Bone marrow (tissue), 2 donors: Measurements from ENCODE around the gene ENOX1.

Source experiments
- DNase-seq, 2 donors: peaks; one replicate each; lab custom pipeline; 2025; lab: John Stamatoyannopoulos, UW

Gene ENOX1

DNA sequence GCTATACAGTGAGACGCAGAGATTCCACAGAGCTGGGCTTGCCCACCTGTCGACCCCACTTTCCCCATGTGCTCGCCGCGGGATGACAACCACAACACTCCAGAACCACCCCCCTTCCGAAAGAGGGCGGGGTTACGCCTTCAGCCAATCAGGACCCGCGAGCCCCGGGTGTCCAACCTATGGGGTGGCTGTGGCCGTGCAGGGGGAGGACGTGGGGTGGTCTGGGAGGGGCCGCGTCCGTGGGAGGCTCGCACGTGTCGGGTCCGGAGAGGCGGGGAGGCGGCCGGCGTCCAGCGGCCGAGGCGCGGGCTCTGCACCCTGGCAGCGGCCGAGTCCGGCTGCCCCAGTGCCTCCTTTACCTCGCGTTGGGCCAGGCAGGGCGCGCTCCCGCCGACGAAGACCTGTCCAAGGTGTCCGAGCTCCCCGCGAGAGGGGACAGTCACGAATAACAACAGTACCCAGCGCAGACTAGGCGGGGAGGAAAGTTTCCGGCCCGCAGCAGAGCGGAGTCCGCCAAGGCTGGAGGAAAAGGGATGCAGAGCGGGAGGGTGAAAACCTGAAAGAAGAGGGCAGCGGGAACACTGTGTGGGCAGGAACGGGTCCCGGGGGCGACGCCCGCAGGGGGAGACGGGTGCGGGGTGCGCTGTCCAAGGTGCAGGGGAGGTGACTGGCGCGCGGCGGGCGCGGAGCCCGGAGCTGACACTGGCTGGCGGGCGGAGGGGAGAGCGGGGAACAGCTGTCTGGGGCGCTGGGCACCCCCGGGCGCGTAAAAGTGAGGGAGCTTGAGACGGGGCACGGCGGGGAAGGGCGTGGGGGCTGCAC lies 911 bp downstream of the ENOX1 start:
- DNase-seq = no peak

GRCh38 chr13:43785261-43785649 lies 1.5 kb downstream of the ENOX1 start:
- no peak for DNase-seq

DNA sequence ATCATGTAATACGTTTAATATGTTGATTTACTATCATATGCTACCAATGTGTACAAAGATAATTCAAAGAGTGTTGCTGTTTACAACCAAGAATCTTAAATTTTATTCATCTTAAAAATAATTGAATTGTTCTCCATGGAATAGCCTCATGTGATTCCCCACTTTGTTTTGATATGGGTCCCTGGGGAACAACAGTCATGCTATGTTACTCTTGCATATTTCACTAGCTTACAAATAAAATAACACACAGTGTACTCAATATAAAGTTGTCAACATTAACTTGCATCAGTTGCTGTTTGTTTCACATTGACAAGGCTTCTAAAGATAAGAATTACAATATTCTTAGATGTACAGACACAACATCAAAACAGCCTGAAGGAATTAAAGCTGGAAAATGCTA lies 2.3 kb downstream of the ENOX1 start:
- DNase-seq = no peak

- peak in 1 of 2 donors; percentile 22 for DNase-seq
These were observed 3.0 kb downstream of the ENOX1 start for GRCh38 chr13:43783820-43784219.

DNA sequence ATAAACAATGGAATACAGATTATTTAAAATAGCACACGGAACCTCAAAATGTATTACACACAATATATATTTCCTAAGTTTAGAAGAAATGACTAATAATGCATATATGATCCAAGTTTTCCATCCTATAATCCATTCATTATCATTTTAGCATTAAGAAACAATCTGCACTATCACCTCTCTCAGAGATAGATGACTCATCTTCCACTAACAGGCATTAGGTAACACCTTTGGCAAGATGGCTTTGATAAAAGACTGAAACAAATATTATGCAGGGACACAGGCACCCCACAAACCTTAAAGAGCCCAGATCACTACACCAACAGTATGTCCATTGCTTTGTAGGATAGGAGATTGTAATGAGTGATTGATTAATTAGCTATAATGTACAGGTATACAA lies 4.1 kb downstream of the ENOX1 start:
- DNase-seq = no peak

- DNase-seq = no peak
These were observed 6.1 kb downstream of the ENOX1 start for GRCh38 chr13:43780666-43781065.

DNA sequence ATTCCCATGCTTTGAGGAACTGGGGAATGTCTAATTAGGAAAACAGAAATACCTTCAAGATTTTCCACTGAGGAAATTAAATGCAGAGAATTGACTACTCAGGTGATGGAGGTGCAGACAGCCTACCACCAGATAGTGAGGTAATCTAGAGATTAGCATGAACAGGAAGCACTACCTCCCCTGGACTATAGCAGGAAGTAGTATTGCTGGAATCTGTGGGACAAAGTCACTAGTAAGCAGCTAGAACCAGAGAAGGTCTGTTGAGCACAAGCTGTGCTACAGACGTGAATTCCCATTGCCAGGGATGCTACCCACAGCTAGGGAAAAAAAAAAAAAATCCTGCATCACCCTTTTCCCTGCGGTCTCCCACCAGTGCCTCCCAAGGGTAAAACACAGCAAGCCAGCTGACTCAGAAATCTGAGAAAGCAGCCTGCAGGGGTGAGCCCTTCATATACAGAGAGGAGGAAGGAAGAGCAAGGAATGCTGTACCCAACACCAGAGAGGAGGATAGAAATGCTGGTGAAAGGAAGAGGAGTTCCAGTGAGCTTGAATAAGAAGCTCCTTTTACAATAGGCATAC lies 10.2 kb downstream of the ENOX1 start:
- DNase-seq = no peak

DNA sequence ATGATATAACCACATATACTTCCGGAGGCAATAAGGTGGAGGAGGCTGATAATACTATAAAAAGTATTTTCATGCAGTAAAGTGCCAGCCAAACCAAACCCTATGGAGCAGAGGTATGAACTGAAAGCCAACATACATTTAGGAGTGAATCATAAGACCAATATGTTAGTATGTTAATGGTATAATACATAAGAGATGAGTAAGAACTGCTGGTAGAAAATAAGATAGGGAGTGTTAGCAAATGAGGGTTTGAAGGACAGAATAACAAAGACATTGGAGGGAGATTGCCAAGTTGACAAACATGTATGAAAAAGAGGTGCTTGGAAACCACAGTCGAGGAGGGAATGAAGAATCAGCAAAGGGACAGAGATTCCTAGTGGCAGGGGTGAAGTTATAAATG lies 10.8 kb downstream of the ENOX1 start:
- DNase-seq = no peak

- no peak for DNase-seq
These were observed 13.2 kb downstream of the ENOX1 start for GRCh38 chr13:43773602-43774001.

DNA sequence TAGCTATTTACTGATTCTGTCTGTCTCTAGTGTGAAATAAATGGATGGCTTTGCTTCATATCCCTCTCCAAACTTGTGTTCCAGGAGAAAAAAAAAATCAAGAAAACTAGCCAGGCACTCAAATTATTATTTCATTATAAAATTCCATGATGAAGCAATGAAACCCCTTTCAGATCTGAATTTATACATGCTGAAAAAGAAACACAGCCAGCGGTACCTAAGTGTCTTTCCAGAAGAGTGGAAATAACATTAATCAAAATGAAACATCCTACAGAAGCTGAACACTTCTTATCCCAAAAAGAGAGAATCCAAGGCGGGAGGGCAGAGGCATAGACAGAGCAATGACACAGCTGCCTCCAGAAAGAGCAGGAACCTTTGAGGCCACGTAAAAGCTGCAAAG lies 15.9 kb downstream of the ENOX1 start:
- no peak for DNase-seq

GRCh38 chr13:43769529-43769928 lies 17.2 kb downstream of the ENOX1 start:
- no peak for DNase-seq

GRCh38 chr13:43767341-43767931 lies 19.3 kb downstream of the ENOX1 start:
- no peak for DNase-seq

DNA sequence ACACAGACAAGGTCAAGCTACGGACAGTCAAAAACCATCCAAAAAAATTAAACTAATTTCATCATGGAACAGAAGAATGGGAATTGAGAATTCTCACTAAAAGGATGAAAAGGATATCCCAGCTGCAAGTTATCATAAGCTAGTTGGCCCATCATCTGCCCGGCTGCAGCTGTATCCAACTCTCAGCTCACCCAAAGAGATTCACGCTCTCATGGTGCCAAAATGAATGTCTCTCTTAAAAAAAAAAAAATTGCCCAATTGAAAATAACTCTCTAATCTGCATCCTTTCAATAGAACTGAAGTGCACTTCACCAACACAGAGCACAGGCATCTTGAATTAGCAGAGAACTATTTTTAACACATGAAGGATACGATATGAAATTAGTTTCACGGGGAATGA lies 20.0 kb downstream of the ENOX1 start:
- no peak for DNase-seq

- no peak for DNase-seq
These were observed 22.4 kb downstream of the ENOX1 start for GRCh38 chr13:43764349-43764748.

DNA sequence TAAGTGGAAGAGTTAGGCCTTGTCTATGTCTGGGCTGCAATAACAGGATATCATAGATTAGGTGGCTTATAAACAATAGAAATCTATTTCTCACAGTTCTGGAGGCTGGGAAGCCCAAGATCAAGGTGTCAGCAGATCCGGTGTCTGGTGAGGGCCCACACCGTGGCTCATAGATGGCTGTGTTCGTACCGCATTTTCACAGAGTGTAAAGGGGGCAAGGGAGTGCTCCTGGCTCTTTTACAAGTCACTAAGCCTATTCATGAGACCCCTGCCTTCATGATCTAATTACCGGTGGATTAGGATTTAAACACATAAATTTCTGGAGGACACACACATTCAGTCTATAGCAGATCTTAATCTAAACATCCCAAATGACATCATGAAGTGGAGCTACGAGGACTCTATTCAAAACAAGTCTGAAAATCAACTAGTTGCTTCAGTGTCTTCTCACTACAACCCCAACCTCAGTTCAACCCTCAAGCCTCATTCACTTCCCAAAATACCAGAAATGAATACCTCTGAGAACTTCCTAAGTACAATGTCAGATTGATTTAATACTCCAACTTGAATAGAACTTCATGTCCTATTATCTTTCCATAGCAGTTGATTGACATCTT lies 23.5 kb downstream of the ENOX1 start:
- no peak for DNase-seq

DNA sequence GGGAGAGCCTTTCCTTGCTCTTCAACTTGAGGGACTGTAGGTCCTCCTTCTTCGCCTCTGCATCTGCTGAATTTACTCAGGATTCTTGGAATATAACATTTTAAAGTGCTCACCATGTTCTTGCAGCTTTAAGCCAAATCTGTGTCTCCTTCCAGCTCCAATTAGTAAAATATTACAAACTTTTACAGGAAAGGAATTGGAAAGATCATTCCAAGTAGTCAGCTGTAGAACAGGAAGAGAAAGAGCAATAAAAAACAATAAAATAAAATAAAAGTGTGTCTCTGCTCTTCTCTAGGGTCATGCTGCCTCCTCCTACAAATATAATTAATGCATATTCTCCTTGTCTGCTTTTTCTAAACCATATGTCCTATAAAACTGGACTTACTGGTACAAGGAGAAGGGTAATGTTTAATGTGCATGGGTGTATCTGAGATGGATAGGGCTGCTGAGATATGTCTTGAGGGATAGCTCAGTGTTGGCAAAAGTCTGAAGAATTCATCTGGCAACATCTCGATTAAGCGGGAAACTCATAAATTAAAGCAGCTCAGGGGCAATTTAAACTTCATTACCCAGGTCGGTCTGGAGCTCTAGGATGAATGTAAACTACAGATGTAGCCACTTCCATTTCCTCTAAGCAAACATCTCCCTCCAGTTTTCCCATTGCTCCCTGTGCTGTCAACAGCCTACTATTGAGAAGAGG lies 25.0 kb downstream of the ENOX1 start:
- DNase-seq = no peak

- DNase-seq = no peak
These were observed 26.5 kb downstream of the ENOX1 start for GRCh38 chr13:43760257-43760656.

DNA sequence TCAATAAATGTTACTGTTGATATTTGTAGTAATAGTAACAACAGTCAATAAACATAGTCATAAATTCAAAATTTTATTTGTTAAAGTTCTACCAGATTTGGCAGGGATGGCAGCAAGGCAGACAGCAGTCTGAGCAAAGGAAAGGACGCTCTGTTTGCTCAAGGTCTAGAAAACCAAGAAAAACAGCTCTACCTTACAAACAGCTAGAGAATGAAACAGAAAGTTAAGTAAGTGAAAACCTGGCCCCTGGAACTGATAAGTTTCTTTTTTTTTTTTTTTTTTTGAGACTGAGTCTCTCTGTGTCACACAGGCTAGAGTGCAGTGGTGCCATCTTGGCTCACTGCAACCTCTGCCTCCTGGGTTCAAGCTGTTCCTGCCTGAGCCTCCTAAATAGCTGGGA lies 27.9 kb downstream of the ENOX1 start:
- DNase-seq = no peak

DNA sequence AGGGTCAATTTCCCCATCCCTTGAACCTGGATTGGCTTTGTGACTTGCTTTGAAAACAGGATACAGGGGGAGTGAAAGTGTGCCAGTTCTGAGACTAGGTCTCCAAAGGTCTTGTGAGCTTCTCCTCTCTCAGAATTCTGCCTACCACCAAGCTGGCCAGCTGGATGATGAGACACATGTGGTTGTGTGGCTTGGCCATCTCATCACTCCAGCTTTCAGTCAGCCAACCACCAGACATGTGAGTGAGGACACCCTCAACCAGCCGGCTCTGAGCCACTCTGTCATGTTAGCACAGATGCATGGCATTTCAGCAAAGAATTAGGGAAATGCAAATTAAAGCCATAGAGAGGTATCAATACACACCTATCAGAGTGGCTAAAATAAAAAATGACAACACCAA lies 29.5 kb downstream of the ENOX1 start:
- DNase-seq = no peak

DNA sequence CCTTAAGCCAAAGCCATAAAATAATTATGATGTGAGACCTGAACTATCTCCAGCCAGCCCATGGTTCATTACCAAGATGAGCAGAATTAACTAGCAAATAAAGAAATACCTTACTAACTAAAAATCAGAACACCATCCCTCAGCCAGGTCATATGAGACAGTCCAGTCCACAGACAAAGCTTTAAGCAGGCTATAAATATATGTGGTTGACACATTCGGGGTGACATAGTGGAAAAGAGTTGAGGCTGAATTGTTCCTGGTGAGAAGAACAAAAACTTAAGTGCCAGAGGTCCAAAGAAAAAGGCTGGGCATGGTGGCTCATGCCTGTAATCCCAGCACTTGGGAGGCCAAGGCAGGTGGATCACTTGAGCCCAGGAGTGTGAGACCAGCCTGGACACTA lies 30.9 kb downstream of the ENOX1 start:
- DNase-seq = no peak

DNA sequence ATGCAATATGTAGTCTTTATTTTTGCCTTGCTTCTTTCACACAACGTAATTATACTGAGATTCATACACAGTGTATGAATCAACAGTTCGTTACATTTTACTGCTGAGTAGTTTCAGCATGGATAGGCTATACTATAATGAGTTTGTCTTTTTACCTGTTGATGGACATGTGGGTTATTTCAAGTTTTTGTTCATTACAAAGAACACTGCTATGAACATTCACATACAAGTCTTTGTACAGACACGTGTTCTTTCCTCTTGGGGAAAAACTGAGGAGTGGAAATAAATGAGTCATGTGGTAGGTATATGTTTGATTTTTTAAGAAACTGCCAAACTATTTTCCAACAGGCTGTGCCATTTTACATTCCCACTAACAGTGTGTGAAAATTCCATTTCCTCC lies 35.1 kb downstream of the ENOX1 start:
- no peak for DNase-seq

- DNase-seq = no peak
These were observed 37.3 kb downstream of the ENOX1 start for GRCh38 chr13:43749503-43749902.
